ENCODE measurements around the gene KCNJ9.
A peak's percentile ranks its signal among the peaks of the same experiment; 100 is the strongest.

KCNJ9 gene

GRCh38 chr1:160101717-160102522 is 20.6 kb downstream of the KCNJ9 start:
- Histone ChIP-seq H3K9me2 (replicated peaks; ENCODE audit: control insufficient read depth, low read length) (no peaks in the 10 kb centered on the region), H3K36me3 (ENCODE audit: control insufficient read depth, low read length) (no peaks in the 10 kb centered on the region), H3K4me1 (ENCODE audit: control insufficient read depth, low read length) (peaks cover 32% of the 10 kb centered on the region), H3K27ac (ENCODE audit: low read depth, low read length) (no peak overlapping the region), H4K20me1 (ENCODE audit: control insufficient read depth, insufficient read depth, low read depth, low read length) (no peaks in the 10 kb centered on the region), H3K4me3 (ENCODE audit: low read length) (peak overlapping the region; percentile 61), H3K4me2 (ENCODE audit: low read length) (peak overlapping the region; percentile 73), H3F3A (ENCODE audit: control insufficient read depth, insufficient read depth) (0 out of 2 replicates have a peak, but pooled peaks cover 4% of the 10 kb centered on the region), H3K27me3 (ENCODE audit: control insufficient read depth, low read length) (no peaks in the 10 kb centered on the region), H3K9me3 (ENCODE audit: control insufficient read depth, insufficient read depth, low read length) (no peaks in the 10 kb centered on the region), H3K79me2 (ENCODE audit: control insufficient read depth, low read length) (peaks cover 14% of the 10 kb centered on the region)
- TF ChIP-seq EZH2phosphoT487 (IDR thresholded peaks at IDR 0.05; ENCODE audit: borderline replicate concordance, low read length) (no peak), CTCF (IDR thresholded peaks at IDR 0.05; ENCODE audit: low read depth, low read length, poor library complexity, severe bottlenecking) (no peak)

GRCh38 chr1:160103658-160104408 is 22.5 kb downstream of the KCNJ9 start:
- peaks cover 23% of the 10 kb centered on the region for H3K4me1 ChIP-seq (ENCODE audit: control insufficient read depth, low read length)
- no peak overlapping the region for H3K4me3 ChIP-seq (ENCODE audit: low read length)
- no peak overlapping the region for H3K4me2 ChIP-seq (ENCODE audit: low read length)

GRCh38 chr1:160104486-160104885 is 23.1 kb downstream of the KCNJ9 start:
- Histone ChIP-seq H3K4me3 (ENCODE audit: low read length) (no peak overlapping the region), H3K9me3 (ENCODE audit: control insufficient read depth, insufficient read depth, low read length) (no peaks in the 10 kb centered on the region), H4K20me1 (ENCODE audit: control insufficient read depth, insufficient read depth, low read depth, low read length) (no peaks in the 10 kb centered on the region), H3K36me3 (ENCODE audit: control insufficient read depth, low read length) (no peaks in the 10 kb centered on the region), H3K27ac (ENCODE audit: low read depth, low read length) (no peak overlapping the region), H3K9me2 (replicated peaks; ENCODE audit: control insufficient read depth, low read length) (no peaks in the 10 kb centered on the region), H3K27me3 (ENCODE audit: control insufficient read depth, low read length) (no peaks in the 10 kb centered on the region), H3K4me1 (ENCODE audit: control insufficient read depth, low read length) (peaks cover 17% of the 10 kb centered on the region), H3K79me2 (ENCODE audit: control insufficient read depth, low read length) (no peaks in the 10 kb centered on the region), H3K4me2 (ENCODE audit: low read length) (no peak overlapping the region), H3F3A (ENCODE audit: control insufficient read depth, insufficient read depth) (0 out of 2 replicates have a peak, but pooled peaks cover 4% of the 10 kb centered on the region)
- TF ChIP-seq CTCF (IDR thresholded peaks at IDR 0.05; ENCODE audit: low read depth, low read length, poor library complexity, severe bottlenecking) (no peak), EZH2phosphoT487 (IDR thresholded peaks at IDR 0.05; ENCODE audit: borderline replicate concordance, low read length) (no peak)

More at GRCh38 chr1:160103658-160104408, 22.5 kb downstream of the KCNJ9 start:
- TF ChIP-seq CTCF (IDR thresholded peaks at IDR 0.05; ENCODE audit: low read depth, low read length, poor library complexity, severe bottlenecking) (no peak), EZH2phosphoT487 (IDR thresholded peaks at IDR 0.05; ENCODE audit: borderline replicate concordance, low read length) (no peak)
- Histone ChIP-seq H3K27ac (ENCODE audit: low read depth, low read length) (no peak overlapping the region), H3F3A (ENCODE audit: control insufficient read depth, insufficient read depth) (0 out of 2 replicates have a peak, but pooled peaks cover 4% of the 10 kb centered on the region), H3K9me3 (ENCODE audit: control insufficient read depth, insufficient read depth, low read length) (no peaks in the 10 kb centered on the region), H3K36me3 (ENCODE audit: control insufficient read depth, low read length) (no peaks in the 10 kb centered on the region), H3K79me2 (ENCODE audit: control insufficient read depth, low read length) (no peaks in the 10 kb centered on the region), H3K27me3 (ENCODE audit: control insufficient read depth, low read length) (no peaks in the 10 kb centered on the region), H3K9me2 (replicated peaks; ENCODE audit: control insufficient read depth, low read length) (no peaks in the 10 kb centered on the region), H4K20me1 (ENCODE audit: control insufficient read depth, insufficient read depth, low read depth, low read length) (no peaks in the 10 kb centered on the region)
